ENCODE results near the gene SSRP1. TPM values are rescaled to one million over a fixed set of nuclear protein-coding genes. Genes with fewer than 3 reads are reported as not detected.

SSRP1 gene
- polyA plus RNA-seq, 2 of the 4 experiments (the other 2 are of a cell fraction), result 288 to 357 TPM

GRCh38 chr11:57310091-57310490 lies 25.6 kb downstream of the SSRP1 start:
- ATAC-seq (no peak), DNase-seq (ENCODE audit: low read depth in 1 of 2, low spot score in 1 of 2) (no peak), FAIRE-seq (no peak)
- peak overlapping the region; percentile 70 to 93; a peak in 5 of 6 replicates for H3K27ac ChIP-seq
- peaks cover 50% of the 10 kb centered on the region for H3K4me1 ChIP-seq
- peak overlapping the region; percentile 85 for H3K4me2 ChIP-seq
- ChIA-PET CTCF (interaction anchor here (1.8 to 3.0 kb wide), 2 partner anchors 12 to 61 kb away, joined by 3 to 16 read pairs; no protein-coding TSS in a partner anchor), POLR2A (no interaction called here)
- 94% methylated on average over 6 of the region's 6 CpGs for WGBS (ENCODE audit: missing lambda C conversion rate)
- TF ChIP-seq RNF2 (IDR thresholded peaks at IDR 0.05; ENCODE audit: borderline replicate concordance, low read depth), result no peak
- no peak for TF ChIP-seq E2F6 (IDR thresholded peaks at IDR 0.05; ENCODE audit: borderline replicate concordance, low read depth)
- TF ChIP-seq HOXA7 (CRISPR knock-in tag; IDR thresholded peaks at IDR 0.05), result no peak
- TF ChIP-seq EP300 (IDR thresholded peaks at IDR 0.05), result no peak
- TF ChIP-seq ZFP36 (IDR thresholded peaks at IDR 0.05; ENCODE audit: borderline replicate concordance, partially characterized antibody), result no peak
- TF ChIP-seq ZC3H11A (IDR thresholded peaks at IDR 0.05), result no peak
- TF ChIP-seq PHF8 (IDR thresholded peaks at IDR 0.05; ENCODE audit: borderline replicate concordance, low read depth), result no peak
- TF ChIP-seq CHD4 (IDR thresholded peaks at IDR 0.05; ENCODE audit: borderline replicate concordance), result no peak
- no peak for TF ChIP-seq ESRRA (IDR thresholded peaks at IDR 0.05; ENCODE audit: borderline replicate concordance, low read length)
- no peaks in the 10 kb centered on the region for H3K9me3 ChIP-seq
- H3K4me3 ChIP-seq, result no peak overlapping the region

- Histone ChIP-seq H3K4me3 (no peak overlapping the region), H3K4me2 (no peak overlapping the region; the same call in 2 of the 3 replicates), H3K9me3 (no peaks in the 10 kb centered on the region), H3K27ac (peak overlapping the region in 1 of 2 experiments; percentile 93; a peak in 2 of 6 replicates), H3K4me1 (peaks cover 57% of the 10 kb centered on the region)
- ATAC-seq (no peak), DNase-seq (ENCODE audit: low read depth in 1 of 2, low spot score in 1 of 2) (no peak), FAIRE-seq (no peak)
- WGBS (ENCODE audit: missing lambda C conversion rate), result 94% methylated on average over 24 of the region's 24 CpGs
- ChIA-PET CTCF (interaction anchor here (1.0 to 2.1 kb wide), 4 partner anchors 11 to 60 kb away, joined by 3 to 7 read pairs (median 4); no protein-coding TSS in a partner anchor), POLR2A (no interaction called here)
- TF ChIP-seq ELK1 (IDR thresholded peaks at IDR 0.05; ENCODE audit: low read depth, low read length) (no peak), PHF8 (IDR thresholded peaks at IDR 0.05; ENCODE audit: borderline replicate concordance, low read depth) (no peak), TFCP2L1 (CRISPR knock-in tag; IDR thresholded peaks at IDR 0.05) (no peak), JUNB (IDR thresholded peaks at IDR 0.05) (no peak), RNF2 (IDR thresholded peaks at IDR 0.05; ENCODE audit: borderline replicate concordance, low read depth) (no peak), ZNF302 (CRISPR knock-in tag; IDR thresholded peaks at IDR 0.05) (no peak)
These were observed 26.3 kb downstream of the SSRP1 start for GRCh38 chr11:57309106-57310059.

GRCh38 chr11:57308426-57309060 lies 27.1 kb downstream of the SSRP1 start:
- H3K27ac ChIP-seq, result no peak overlapping the region
- peaks cover 59% of the 10 kb centered on the region for H3K4me1 ChIP-seq
- no peak overlapping the region; the same call in 2 of the 3 replicates for H3K4me2 ChIP-seq

More at GRCh38 chr11:57308426-57309060, 27.1 kb downstream of the SSRP1 start:
- TF ChIP-seq POLR2A (IDR thresholded peaks at IDR 0.05; ENCODE audit: low read length), result no peak
- no peak for TF ChIP-seq BCL3 (IDR thresholded peaks at IDR 0.05)
- TF ChIP-seq NR3C1 (IDR thresholded peaks at IDR 0.05), result no peak
- no peak for TF ChIP-seq ELK1 (IDR thresholded peaks at IDR 0.05; ENCODE audit: low read depth, low read length)
- no peak for TF ChIP-seq RNF2 (IDR thresholded peaks at IDR 0.05; ENCODE audit: borderline replicate concordance, low read depth)
- TF ChIP-seq HOXB13 (CRISPR knock-in tag; IDR thresholded peaks at IDR 0.05; ENCODE audit: low read depth), result no peak
- TF ChIP-seq MAFK (IDR thresholded peaks at IDR 0.05; ENCODE audit: partially characterized antibody), result no peak
- no peak for TF ChIP-seq EHF (CRISPR knock-in tag; IDR thresholded peaks at IDR 0.05)
- no peak for TF ChIP-seq KDM5A (IDR thresholded peaks at IDR 0.05)
- TF ChIP-seq FOSB (CRISPR knock-in tag; IDR thresholded peaks at IDR 0.05), result no peak
- H3K9me3 ChIP-seq, result no peaks in the 10 kb centered on the region
- ChIA-PET CTCF (interaction anchor here (1.0 to 2.1 kb wide), 5 partner anchors 10 to 60 kb away, joined by 3 to 7 read pairs (median 4); no protein-coding TSS in a partner anchor), POLR2A (no interaction called here)
- no peak overlapping the region for H3K4me3 ChIP-seq
- ATAC-seq (no peak), DNase-seq (ENCODE audit: low read depth in 1 of 2, low spot score in 1 of 2) (no peak), FAIRE-seq (no peak)
- WGBS (ENCODE audit: missing lambda C conversion rate), result 90% methylated on average over 7 of the region's 10 CpGs

Data from A549 (cell line).